Esophagus (tissue), 2 donors: ENCODE measurements around the gene NOL4L. TPM values are rescaled to one million over a fixed set of nuclear protein-coding genes. Genes with fewer than 3 reads are reported as not detected.

Source experiments
- H3K27ac ChIP-seq, 2 donors: one replicate each; pipeline ENCODE4 v1.5.1; 2013; ENCODE audit warnings: low read depth in 2 of 2, mild to moderate bottlenecking in 2 of 2, inconsistent platforms in 1 of 2, low read length in 1 of 2, moderate library complexity in 1 of 2
- H3K27me3 ChIP-seq, 2 donors: one replicate each; pipeline ENCODE4 v1.6.1; 2013; ENCODE audit warnings: low read length in 2 of 2, control low read depth in 1 of 2, mild to moderate bottlenecking in 1 of 2; ENCODE audit not compliant: insufficient read depth in 2 of 2, control insufficient read depth in 1 of 2
- H3K36me3 ChIP-seq, 2 donors: one replicate each; pipeline ENCODE4 v1.6.1; 2013; ENCODE audit warnings: low read length in 1 of 2; ENCODE audit not compliant: control insufficient read depth in 2 of 2, insufficient read depth in 2 of 2
- H3K4me1 ChIP-seq, 2 donors: one replicate each; pipeline ENCODE4 v1.6.1; 2013; ENCODE audit warnings: low read length in 1 of 2; ENCODE audit not compliant: control insufficient read depth in 2 of 2, insufficient read depth in 2 of 2
- H3K4me3 ChIP-seq, 2 donors: one replicate each; pipeline ENCODE4 v1.5.1; 2013; ENCODE audit warnings: low read length in 2 of 2, mild to moderate bottlenecking in 2 of 2, low read depth in 1 of 2, moderate library complexity in 1 of 2
- H3K9me3 ChIP-seq, 2 donors: one replicate each; pipeline ENCODE4 v1.6.1; 2013; ENCODE audit warnings: mild to moderate bottlenecking in 2 of 2, low read depth in 1 of 2, low read length in 1 of 2, moderate library complexity in 1 of 2; ENCODE audit not compliant: control insufficient read depth in 2 of 2, insufficient read depth in 1 of 2
- WGBS, 2 donors: extraction: QIAGEN DNeasy Blood & Tissue Kit; methylation state at CpG; one replicate each; pipeline ENCODE4 v1.1.7; 2013; 5-methylcytosine and 5-hydroxymethylcytosine counted together
- polyA plus RNA-seq, 2 donors: library from polyadenylated mRNA; stranded (reverse); fragments of 200-250 nt; gene quantifications; one replicate each; pipeline ENCODE4 v1.2.3, GENCODE V29; 2013
- donor health status: healthy with polysubstance abuse.
- donor health status: Bipolar disorder and iron deficiency.

NOL4L gene
- polyA plus RNA-seq, 2 donors = 1.1 to 1.2 TPM

- no peaks in the 10 kb centered on the region for H3K36me3 ChIP-seq
- WGBS, 2 donors = 70 to 72% methylated on average over 10 of the region's 10 CpGs
- H3K9me3 ChIP-seq = no peaks in the 10 kb centered on the region
- no peak overlapping the region for H3K27ac ChIP-seq
- no peaks in the 10 kb centered on the region for H3K4me1 ChIP-seq
- no peak overlapping the region for H3K4me3 ChIP-seq
- no peaks in the 10 kb centered on the region for H3K27me3 ChIP-seq
Observed at GRCh38 chr20:32516583-32517517, 68.3 kb downstream of the NOL4L start.

GRCh38 chr20:32515631-32516101, 69.5 kb downstream of the NOL4L start:
- H3K27me3 ChIP-seq = no peaks in the 10 kb centered on the region
- no peak overlapping the region for H3K27ac ChIP-seq
- H3K36me3 ChIP-seq = no peaks in the 10 kb centered on the region
- no peaks in the 10 kb centered on the region for H3K9me3 ChIP-seq
- H3K4me3 ChIP-seq = no peak overlapping the region
- WGBS, 2 donors = 83 to 88% methylated on average over 10 of the region's 10 CpGs
- no peaks in the 10 kb centered on the region for H3K4me1 ChIP-seq

- no peak overlapping the region for H3K4me3 ChIP-seq
- WGBS, 2 donors = 94% methylated on average over 12 of the region's 12 CpGs
- no peaks in the 10 kb centered on the region for H3K36me3 ChIP-seq
- no peaks in the 10 kb centered on the region for H3K27me3 ChIP-seq
- peaks cover 0 to 3% of the 10 kb centered on the region in 2 donors for H3K4me1 ChIP-seq
- H3K27ac ChIP-seq = no peak overlapping the region
- H3K9me3 ChIP-seq = no peaks in the 10 kb centered on the region
Observed at GRCh38 chr20:32514760-32515159, 70.4 kb downstream of the NOL4L start.

GRCh38 chr20:32513031-32513866, 71.9 kb downstream of the NOL4L start:
- Histone ChIP-seq H3K27me3 (no peaks in the 10 kb centered on the region), H3K36me3 (no peaks in the 10 kb centered on the region), H3K27ac (no peak overlapping the region), H3K9me3 (no peaks in the 10 kb centered on the region), H3K4me3 (no peak overlapping the region), H3K4me1 (peaks cover 2 to 5% of the 10 kb centered on the region in 2 donors)
- 86% methylated on average over 18 of the region's 18 CpGs for WGBS, 2 donors

- WGBS, 2 donors = 75 to 82% methylated on average over 3 of the region's 3 CpGs
- H3K4me1 ChIP-seq = peaks cover 2 to 5% of the 10 kb centered on the region in 2 donors
- H3K36me3 ChIP-seq = no peaks in the 10 kb centered on the region
- no peaks in the 10 kb centered on the region for H3K27me3 ChIP-seq
- H3K27ac ChIP-seq = no peak overlapping the region
- H3K4me3 ChIP-seq = no peak overlapping the region
- no peaks in the 10 kb centered on the region for H3K9me3 ChIP-seq
Observed at GRCh38 chr20:32512047-32512385, 73.1 kb downstream of the NOL4L start.

GRCh38 chr20:32511358-32512046, 73.6 kb downstream of the NOL4L start:
- no peak overlapping the region for H3K4me3 ChIP-seq
- no peaks in the 10 kb centered on the region for H3K9me3 ChIP-seq
- no peaks in the 10 kb centered on the region for H3K27me3 ChIP-seq
- 67 to 71% methylated on average over 12 of the region's 12 CpGs for WGBS, 2 donors
- H3K36me3 ChIP-seq = no peaks in the 10 kb centered on the region
- no peak overlapping the region for H3K27ac ChIP-seq
- peaks cover 2 to 5% of the 10 kb centered on the region in 2 donors for H3K4me1 ChIP-seq

GRCh38 chr20:32510601-32511357, 74.4 kb downstream of the NOL4L start:
- Histone ChIP-seq H3K9me3 (no peaks in the 10 kb centered on the region), H3K4me1 (peaks cover 2 to 5% of the 10 kb centered on the region in 2 donors), H3K36me3 (no peaks in the 10 kb centered on the region), H3K4me3 (no peak overlapping the region), H3K27me3 (no peaks in the 10 kb centered on the region), H3K27ac (no peak overlapping the region)
- 34 to 45% methylated on average over 17 of the region's 17 CpGs for WGBS, 2 donors

- WGBS, 2 donors = 80 to 84% methylated on average over 15 of the region's 15 CpGs
- no peak overlapping the region for H3K27ac ChIP-seq
Observed at GRCh38 chr20:32510120-32510600, 75.0 kb downstream of the NOL4L start.

More at GRCh38 chr20:32510120-32510600, 75.0 kb downstream of the NOL4L start:
- Histone ChIP-seq H3K4me1 (peaks cover 2 to 5% of the 10 kb centered on the region in 2 donors), H3K9me3 (no peaks in the 10 kb centered on the region), H3K36me3 (no peaks in the 10 kb centered on the region), H3K27me3 (no peaks in the 10 kb centered on the region), H3K4me3 (no peak overlapping the region)
